DMS 273 (cell line): ENCODE measurements around the gene SLC19A1.

Source experiments
- DNase-seq: peaks from one replicate; lab custom pipeline; 2025; ENCODE audit not compliant: unreplicated experiment; lab: John Stamatoyannopoulos, UW

The SLC19A1 gene

DNA sequence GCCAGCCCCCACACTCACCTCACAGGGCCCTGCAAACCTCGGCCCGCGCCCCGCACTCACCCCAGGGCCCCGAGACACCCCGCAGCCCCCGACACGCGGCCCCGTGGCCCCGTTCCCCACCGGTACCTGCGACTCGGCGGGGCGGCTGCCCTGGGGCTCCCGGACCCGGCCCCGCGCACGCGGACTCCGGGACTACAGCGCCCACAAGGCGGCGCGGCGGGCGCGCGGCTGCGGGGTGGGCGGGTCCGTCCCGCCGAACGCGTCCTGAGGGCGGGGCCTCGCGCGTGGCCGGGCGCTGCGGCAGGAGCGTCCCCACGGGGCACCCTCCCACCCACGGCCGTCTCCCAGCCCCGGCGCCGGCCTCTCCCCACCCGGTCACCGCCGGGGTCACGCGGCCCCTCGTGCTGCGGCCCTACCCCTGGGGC is at the start of gene SLC19A1:
Gene SLC19A1 (minus strand): TSS at position 199 of the 425 bp plus-strand sequence. CDS start 4,481 bp downstream, outside the sequence.
- peak; percentile 90 for DNase-seq

DNA sequence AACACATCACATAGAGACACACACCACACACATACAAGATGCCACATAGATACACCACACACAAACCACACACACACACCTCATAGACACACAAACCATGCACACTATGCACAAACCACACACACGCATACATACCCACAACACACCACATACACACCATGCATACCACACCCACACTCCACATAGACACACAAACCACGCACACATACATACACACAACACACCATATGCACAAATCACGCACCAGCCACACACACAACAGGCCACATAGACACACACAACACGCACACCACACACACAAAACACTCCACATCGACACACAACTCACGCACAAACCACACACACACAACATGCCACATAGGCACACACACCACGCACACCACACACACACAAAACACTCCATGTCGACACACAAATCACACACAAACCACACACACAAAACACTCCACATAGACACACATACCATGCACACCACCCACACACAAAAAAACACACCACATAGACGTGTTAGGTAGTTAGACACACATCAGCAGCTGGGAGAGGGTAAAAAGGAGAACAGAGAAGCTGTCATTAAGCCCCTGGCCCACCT is 49.5 kb upstream of the SLC19A1 start:
- no peak for DNase-seq

DNA sequence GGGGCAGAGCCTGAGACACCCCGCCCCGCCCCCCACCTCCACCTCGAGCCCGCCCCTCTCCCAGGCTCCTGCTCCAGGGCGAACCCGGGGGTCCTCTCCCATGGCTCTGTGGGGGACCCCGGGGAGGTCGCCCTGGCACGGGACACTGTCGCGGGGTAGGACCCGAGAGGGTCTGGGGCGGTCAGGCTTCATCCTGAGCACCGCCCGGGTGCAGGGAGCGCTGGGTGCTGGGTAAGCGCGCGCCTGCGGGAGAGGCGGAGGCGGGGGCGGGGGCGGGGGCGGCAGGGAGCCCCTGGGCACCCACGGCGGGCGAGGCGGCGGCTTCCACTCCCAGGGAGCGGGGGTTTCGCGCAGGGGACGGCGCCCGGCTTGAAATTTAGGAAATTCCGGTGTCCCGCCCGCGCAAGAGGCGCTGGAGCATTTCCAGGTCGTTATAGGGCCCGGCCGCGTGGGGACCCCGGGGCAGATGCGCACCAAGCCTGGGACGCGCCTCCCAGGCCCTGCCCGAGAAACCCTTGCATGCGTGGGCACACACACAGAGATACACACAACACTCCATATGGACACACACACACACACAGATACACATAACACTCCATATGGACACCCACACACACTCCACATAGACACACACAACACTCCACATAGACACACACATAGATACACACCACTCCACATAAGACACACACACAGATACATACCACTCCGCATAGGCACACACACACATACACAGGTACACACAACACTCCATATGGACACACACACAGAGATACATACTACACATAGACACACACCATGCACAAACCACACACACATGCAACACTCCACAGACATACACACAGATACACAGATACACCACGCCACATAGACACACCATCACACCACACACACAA is 48.7 kb upstream of the SLC19A1 start:
- DNase-seq, result peak; percentile 68

DNA sequence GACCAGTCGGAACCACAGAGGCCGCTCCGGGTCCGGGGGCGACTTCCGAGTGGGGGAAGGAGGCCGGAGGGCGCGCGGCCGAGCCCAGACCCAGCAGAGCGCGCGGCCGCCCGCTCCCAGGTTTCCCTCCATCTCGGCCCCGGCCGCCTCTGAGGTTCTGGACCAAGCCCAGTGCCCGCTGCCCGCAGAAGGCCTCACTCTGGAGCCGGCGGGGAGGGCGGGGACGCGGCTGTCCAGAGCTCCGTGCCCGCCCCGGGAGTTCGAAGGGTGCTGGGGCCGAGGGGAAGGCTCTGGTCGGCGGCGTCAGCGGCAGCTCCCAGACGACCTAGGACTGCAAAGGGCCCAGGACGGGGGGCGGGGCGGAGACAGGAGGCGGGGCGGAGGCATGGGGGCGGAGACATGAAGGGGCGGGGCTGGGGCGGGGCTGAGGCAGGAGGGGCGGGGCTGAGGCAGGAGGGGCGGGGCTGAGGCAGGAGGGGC is 48.0 kb upstream of the SLC19A1 start:
- peak; percentile 54 for DNase-seq

DNA sequence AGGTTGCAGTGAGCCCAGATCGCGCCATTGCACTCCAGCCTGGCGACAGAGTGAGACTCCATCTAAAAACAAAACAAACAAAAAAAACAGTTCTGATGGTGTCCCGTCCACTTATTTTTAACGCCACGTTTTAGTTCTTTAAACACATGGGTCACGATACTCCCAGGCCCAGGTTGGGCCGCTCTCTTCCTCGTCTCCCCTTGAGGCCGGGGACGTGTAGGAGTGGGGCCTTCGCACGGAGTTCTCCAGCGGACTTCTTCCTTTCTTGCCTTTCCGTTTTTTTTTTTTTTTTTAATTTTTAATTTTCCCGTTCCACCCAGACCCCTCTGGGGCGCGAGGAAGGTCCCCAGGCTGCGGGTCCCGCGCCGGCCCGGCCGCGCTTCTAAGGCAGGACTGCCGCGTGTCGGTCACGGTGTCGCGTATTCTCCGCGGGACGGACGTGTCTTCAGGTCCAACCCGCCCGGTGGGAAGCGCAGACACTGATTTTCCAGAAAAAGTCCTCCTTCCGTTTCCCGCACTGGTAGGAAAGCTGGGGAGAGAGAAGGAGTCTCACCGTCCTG is 47.5 kb upstream of the SLC19A1 start:
- DNase-seq, result no peak

DNA sequence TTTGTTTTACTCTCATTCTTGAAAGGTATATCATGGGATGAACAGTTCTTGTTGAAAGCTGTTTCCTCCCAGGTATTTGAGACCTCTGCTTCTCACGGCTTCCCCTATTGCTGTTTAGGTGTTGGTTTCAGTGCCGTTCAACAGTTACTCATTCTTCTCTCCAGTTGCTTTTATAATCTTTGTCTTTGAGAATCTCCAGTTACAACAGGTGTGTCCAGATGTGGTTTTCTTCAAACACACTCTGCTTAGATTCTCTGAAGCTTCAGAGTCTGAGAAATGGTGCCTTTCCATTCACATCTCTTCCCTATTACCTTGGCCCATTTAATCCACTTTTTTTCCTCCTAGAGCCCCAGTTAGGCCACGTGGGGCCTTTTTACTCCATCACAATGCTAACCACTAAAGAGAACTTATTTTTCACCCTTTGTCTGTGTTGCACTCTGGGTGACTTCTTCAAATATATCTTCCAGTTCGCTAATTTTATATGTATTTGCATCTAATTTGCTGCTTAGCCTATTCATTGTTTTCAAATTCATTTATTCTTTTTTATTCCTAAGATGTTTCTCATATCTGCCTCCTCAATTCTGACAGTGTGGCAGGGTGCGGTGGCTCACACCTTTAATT is 46.7 kb upstream of the SLC19A1 start:
- DNase-seq, result no peak

DNA sequence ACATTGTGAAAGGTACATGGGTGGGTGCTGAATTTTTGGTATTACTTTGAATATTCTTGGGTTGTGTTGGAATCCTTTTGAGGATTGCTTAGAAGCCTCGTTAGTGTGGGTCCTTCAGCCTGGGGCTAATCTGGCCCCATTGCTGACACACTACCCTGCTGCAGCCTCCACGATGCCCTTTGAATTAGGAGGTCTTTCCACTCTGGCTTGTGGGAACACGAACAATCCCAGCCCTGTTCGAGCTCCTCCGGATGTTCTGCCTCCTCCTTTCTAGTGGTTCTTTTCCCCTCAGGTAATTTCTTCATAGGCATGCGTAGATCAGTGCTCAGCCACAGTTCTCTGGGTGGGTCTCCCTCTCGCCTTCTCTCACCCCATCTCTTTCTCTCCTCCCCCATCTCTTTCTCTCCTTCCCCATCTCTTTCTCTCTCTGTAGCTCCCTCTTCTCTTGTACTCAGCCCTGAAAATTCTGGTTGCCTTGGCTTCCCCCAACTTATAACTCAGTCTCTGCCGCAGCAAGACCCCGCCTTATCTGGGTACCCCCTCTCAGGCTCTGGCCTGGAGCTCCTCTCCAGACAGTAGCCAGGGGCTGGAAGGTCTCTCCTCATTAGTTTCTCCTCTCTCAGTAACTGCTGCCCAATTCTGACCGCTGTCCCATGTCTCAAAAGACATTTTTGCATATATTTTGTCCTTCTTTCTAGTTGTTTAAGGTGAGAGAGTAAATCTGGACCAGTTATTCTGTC is 46.0 kb upstream of the SLC19A1 start:
- no peak for DNase-seq

DNA sequence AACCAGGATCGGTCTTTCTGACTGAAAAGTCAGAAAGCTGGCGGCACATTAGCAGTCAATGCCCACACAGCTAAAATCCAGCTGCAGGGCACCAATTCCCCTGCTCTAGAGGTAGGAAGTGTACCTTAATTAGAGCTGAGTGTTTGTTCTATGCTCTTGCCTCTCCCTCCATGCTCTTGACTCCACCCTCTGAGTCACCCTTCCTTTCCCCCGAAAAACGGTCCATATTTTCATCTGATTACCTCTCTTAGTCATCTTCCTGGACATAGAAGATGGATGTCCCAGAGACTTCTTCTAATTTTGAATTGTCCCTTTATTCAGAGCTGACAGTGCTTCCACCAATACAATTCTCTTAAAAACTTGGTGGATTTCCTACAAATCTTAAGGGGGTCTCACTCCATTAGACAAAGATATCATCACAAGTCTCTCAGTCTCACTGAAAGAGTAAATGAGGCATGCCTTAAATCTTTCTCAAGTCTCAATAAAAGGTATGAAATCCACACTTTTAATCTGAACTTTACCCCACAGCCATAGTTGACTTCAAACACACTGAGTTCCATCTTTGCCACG is 44.1 kb upstream of the SLC19A1 start:
- no peak for DNase-seq

DNA sequence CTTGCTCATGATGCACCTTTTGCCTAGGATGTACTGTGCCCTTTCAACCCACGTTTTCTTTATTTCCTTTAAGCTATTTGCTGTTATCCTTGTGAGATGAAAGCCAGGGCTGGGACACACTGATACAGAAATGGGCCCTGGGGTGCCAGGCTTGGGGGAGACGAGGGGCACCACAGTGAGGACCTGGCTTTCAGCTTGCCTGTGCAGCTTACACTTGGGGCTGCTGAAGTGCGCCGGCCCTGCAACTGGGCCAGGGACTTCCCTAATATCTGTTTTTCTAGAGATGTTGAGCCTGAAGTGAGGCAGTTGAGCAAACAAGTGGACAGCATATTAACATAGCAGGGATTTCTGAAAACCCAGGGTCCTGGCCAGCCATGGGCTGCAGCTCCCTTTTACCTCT is 42.5 kb upstream of the SLC19A1 start:
- DNase-seq, result no peak

DNA sequence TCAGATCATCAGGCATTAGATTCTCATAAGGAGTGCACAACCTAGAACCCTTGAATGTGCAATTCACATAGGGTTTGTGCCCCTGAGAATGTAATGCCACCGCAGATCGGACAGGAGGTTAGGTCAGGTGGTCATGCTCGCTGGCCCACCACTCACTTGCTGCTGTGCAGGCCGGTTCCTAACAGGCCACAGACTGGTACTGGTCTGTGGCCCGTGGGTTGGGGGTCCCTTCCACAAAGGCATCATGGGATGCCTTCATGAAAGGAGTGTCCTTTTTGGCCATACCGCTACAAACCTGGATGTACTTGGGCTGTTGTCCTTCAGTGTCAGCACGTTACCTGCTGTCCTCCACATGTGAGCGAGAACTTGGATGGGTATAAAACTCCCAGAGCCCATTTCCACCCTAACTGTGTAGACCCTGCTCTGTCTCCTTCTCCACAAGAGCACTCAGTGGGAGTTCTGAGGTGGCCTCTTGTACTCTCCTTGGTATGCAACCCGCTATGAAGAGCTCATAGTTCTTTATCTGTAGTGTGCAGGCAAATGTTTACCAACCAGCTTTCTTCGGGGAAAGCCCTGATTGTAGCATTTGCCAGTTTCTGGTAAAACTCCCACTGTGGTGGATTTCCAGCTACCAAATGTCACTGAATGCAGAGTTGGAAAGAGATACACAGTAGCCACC is 41.7 kb upstream of the SLC19A1 start:
- DNase-seq, result no peak

DNA sequence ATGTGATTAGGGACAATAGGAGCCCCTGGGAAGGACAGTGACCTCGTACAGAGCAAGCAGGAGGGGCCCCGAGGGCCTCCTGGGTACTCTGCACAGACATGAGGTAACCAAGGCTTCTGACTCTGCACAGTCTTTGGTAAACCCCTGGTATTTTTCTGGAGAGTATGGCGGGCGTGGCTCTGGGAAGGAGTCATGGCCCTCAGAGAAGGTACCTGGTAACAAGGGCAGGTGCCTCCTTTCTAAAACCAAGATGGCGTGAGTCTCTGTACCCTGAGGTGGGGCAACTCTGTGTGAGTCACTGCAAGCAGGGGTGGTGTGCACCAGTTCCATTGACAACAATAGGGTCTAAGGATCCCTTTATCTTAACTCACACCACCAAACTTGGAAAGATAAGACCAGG is 39.9 kb upstream of the SLC19A1 start:
- DNase-seq, result no peak

DNA sequence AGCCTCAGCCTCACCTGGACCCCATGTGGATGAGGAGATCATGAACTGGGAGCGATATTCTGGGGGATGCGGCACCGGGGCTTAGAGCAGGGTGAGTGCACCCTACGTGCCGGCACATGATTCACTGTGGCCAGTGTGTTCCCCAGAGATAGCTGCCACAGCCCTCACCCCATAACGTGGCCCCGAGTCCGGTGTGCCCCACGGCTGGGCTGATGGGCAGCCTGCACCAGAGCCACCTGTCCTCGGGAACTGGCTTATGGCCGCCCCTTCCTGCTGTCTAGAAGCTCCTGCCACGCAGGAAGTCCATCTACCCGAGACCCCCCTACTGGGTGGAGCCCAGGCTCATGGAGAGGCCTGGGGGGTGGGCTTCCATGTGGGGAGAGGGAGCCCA is 39.1 kb upstream of the SLC19A1 start:
- no peak for DNase-seq

DNA sequence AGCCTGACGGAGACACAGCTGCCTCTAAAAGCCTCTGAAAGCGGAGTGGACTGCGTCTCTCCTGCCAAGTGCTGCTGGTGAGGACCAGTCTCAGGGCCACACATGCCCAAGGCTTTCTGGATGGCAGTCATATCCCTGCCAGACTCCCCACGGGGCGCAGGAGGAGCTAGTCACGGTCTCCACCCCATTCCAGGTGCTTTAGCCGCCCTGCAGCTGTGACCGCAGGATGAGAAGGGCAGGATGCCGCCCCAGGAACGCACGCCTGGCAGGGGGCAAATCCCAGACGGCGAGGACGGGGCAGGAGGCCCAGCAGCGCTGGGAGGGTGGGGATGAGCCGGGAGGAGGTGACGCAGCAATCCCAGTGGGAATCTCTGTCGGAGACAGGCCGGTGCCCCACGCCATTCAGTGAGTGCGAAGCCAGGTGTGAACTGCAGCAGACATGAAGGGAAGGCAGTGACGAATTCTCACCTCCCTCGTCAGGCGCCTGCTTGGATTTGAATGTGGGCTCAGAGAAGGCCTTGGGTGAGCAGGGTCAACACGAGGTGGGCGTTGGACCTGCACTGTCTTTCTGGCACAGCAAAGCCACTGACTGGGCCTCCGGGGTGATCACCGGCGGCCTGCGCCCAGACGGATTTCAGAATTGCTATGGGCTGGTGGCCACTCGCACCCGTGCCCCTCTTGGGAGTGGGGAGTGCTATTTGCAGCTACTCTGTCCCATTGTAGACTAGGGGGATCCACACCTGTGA is 38.5 kb upstream of the SLC19A1 start:
- no peak for DNase-seq

DNA sequence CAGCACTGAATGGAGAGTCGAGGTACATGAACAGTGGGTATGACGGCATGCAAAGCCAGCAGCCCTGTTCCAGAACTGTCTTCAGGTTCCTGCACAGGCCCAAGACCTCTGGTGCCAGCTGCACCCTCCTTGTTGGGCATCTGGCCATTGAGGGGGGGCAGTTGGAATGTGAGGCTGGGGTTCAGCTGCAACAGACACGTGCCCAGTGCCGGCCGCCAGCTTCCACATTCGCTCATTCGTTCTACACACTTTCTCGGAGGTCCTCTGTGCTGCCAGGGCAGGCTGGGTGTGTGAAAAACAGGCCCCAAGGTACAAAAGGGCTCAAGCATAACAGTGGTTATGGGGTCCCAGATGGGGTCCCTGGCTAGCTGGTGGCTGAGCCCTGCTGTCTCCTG is 37.9 kb upstream of the SLC19A1 start:
- DNase-seq, result no peak

DNA sequence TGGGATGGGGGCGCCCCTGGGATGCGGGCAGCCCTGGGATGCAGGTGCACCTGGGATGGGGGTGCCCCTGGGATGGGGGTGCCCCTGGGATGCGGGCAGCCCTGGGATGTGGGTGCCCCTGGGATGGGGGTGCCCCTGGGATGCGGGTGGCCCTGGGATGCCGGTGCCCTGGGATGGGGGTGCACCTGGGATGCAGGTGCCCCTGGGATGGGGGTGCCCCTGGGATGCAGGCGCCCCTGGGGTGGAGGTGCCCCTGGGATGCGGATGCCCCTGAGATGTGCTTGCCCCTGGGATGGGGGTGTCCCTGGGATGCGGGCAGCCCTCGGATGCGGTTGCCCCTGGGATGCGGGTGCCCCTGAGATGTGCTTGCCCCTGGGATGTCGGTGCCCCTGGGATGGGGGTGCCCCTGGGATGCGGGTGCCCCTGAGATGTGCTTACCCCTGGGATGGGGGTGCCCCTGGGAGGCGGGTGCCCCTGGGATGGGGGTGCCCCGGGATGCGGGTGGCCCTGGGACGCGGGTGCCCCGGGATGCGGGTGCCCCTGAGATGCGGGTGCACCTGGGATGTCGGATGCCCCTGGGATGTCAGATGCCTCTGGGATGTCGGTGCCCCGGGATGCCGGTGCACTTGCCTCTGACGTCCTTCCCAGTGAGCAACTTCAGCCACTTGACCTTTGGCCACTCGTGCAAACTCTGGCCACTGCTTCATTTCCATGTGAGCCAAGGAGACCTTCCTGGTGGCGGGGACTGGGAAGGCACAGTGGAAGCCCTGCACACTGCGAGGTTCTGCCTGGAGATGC is 37.3 kb upstream of the SLC19A1 start:
- DNase-seq, result no peak

DNA sequence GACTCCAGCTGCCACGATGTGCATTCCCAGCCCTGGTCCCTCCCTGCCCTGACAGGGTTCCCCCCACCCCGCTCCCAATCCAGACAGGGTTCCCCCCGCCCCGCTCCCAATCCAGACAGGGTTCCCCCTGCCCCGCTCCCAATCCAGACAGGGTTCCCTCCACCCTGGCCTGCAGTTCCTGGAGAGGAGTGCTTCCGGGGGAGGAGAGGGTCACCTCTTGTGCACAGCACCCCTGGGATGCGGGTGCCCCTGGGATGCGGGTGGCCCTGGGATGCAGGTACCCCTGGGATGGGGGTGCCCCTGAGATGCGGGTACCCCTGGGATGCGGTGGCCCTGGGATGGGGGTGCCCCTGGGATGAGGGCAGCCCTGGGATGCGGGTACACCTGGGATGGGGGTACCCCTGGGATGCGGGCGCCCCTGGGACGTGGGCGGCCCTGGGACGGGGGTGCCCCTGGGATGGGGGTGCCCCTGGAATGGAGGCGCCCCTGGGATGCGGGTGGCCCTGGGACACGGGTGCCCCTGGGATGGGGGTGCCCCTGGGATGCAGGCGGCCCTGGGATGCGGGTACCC is 36.7 kb upstream of the SLC19A1 start:
- no peak for DNase-seq

DNA sequence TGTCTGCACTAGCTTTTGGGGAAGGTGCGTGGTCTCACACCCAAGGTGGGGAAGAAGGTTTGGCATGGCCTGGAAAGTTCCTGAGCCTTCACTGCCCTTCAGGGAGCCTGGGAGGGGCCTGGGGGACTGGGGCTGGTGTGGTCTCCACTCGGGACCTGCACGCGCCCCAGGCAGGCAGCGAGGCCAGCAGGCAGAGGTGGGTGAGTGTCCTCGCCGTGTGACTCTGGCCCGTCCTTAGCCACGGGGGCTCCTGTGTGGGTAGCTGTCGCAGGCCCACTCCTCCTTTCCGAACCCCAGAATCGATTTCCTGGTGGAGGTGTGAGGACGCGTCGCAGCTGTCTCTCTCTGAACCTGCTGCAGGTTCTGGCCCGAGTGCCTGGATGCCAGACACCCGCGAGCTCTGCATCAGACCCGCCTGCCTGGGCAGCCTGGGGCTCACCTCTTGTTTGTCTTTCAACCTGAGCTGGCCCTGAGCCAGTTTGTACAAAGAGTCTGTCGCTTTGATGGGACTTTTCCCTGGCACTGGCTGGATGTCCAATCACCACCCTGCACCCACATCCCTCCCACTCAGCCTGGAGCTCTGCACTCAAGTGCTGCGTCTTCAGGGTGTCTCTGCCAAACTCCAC is 36.0 kb upstream of the SLC19A1 start:
- peak; percentile 22 for DNase-seq

DNA sequence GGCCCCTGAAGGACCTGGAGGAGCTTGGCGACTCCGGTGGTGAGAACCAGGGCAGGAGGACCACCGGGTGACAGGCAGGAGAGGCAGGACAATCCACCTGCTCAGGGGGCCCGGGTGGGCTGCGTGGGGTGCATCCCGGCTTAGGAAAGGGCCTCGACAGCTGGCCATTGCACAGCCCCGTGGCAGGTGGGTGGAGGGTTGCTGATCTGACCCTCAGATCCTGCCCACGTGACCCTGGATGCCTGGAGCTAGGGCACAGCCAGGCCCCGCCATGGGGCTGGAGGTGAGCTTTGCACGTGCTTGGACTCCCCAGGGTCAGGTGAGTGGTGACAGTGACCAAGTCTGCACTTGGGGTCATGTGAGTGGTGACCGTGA is 35.5 kb upstream of the SLC19A1 start:
- no peak for DNase-seq
